BE2C (cell line): ENCODE results near the gene PPFIBP1.

Experiments
- DNase-seq: peaks from one replicate; pipeline ENCODE4 v3.0.0-alpha.2; 2020
- H3K27me3 ChIP-seq: fragments of 250-450 bp; sonication (Bioruptor Pico); 2 replicates; pipeline ENCODE4 v1.5.1; 2020; ENCODE audit warnings: mild to moderate bottlenecking
- H3K36me3 ChIP-seq: fragments of 250-450 bp; sonication (Bioruptor Pico); 2 replicates; pipeline ENCODE4 v1.5.1; 2020; ENCODE audit warnings: mild to moderate bottlenecking
- H3K4me1 ChIP-seq: fragments of 250-450 bp; sonication (Bioruptor Pico); 2 replicates; pipeline ENCODE4 v1.5.1; 2020
- H3K4me3 ChIP-seq: 2 replicates; pipeline ENCODE4 v1.5.1; 2011; ENCODE audit warnings: low read depth, low read length
- H3K9me3 ChIP-seq: fragments of 250-450 bp; sonication (Bioruptor Pico); 2 replicates; pipeline ENCODE4 v1.5.1; 2020
- TF ChIP-seq, protein P1 (sequence below): IDR thresholded peaks from 2 replicates; pipeline ENCODE4 v1.5.1; 2012; ENCODE audit warnings: mild to moderate bottlenecking, low read depth, low read length

PPFIBP1 gene

DNA sequence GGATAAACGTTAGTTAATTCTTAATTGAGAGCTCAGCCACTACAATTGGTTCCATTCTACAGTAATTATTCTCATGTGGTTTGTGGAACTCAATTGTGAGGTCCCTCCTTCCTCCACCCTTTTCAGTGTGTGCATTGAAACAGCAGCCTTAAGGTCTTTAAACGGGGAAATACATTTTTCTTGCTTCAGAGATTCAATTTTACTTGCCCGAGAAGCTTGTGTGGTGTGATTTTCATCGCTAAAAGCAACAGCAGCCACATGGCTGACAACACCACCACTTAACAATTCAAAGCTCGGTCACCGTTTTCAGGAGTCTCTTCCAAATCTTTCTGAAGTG lies 733 bp upstream of the PPFIBP1 start:
- peaks cover 26% of the 10 kb centered on the region for H3K4me1 ChIP-seq
- no peaks in the 10 kb centered on the region for H3K27me3 ChIP-seq
- no peaks in the 10 kb centered on the region for H3K9me3 ChIP-seq
- TF ChIP-seq, protein P1, sequence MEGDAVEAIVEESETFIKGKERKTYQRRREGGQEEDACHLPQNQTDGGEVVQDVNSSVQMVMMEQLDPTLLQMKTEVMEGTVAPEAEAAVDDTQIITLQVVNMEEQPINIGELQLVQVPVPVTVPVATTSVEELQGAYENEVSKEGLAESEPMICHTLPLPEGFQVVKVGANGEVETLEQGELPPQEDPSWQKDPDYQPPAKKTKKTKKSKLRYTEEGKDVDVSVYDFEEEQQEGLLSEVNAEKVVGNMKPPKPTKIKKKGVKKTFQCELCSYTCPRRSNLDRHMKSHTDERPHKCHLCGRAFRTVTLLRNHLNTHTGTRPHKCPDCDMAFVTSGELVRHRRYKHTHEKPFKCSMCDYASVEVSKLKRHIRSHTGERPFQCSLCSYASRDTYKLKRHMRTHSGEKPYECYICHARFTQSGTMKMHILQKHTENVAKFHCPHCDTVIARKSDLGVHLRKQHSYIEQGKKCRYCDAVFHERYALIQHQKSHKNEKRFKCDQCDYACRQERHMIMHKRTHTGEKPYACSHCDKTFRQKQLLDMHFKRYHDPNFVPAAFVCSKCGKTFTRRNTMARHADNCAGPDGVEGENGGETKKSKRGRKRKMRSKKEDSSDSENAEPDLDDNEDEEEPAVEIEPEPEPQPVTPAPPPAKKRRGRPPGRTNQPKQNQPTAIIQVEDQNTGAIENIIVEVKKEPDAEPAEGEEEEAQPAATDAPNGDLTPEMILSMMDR: no peak
- no peaks in the 10 kb centered on the region; the same call in 1 of the 2 replicates for H3K36me3 ChIP-seq
- no peak for DNase-seq
- H3K4me3 ChIP-seq: peak overlapping the region; percentile 83

DNA sequence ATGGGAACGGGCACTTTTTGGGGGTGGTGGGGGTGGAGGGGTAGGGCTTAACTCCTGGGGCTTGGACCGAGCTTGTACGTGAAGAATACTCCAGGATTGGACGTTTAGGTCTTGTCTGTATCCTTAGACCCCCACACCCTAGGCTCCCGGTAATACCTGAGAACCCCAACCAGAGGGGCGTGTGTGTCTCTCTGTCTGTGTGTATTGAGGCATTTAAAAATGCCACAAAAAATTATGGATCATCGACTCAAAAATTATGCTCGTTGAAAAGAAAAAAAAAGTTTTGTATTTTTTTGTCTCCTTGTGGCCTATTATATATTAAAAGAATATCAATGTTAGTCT lies 459 bp downstream of the PPFIBP1 start:
- Histone ChIP-seq H3K27me3 (no peaks in the 10 kb centered on the region), H3K4me1 (peaks cover 17% of the 10 kb centered on the region), H3K4me3 (peak overlapping the region; percentile 83), H3K36me3 (no peaks in the 10 kb centered on the region; the same call in 1 of the 2 replicates), H3K9me3 (no peaks in the 10 kb centered on the region)
- DNase-seq: no peak
- TF ChIP-seq, protein P1: no peak

DNA sequence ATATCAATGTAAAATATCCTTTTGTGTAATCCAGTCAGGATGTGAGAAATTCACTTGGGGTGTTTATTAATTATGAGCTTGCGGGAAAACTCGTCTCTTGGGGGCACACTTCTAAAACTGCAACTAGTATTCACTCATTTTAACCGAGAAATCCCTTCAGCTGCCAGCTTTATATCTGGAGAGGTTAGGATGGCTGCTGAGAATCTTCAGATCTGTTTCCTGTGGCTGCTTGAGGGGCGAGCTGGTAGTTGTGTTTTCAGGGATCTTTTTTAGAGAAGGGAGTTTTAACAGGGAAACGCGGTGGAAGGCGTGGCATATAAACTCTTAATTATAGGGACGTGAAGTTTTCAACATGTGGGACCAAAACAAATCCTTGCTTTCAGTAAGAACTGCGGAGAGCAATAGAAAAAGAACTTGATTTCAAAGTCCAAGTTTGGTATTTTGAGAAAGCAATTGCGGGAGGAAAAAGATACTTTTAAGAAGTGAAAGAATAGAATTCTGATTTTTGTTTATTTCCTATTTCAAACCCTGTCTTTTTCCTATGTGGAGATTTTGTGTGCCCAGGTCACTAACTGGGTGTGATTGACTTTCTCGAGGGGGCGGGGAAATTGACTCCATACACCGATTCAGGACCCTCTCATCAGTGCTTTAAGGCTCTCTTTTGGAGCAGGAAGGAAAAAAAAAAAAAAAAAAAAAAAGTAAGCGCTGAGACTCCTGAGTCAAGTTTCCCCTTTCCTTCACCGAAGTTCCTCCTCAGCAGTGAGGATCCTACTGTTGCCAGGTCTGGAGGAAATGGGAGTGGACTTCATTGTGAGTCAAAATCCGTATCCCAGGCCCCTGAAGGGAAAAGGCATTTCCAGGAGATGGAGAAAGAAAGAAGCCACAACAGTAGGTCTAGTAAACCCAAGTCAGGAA lies 1.1 kb downstream of the PPFIBP1 start:
- H3K4me3 ChIP-seq: peak overlapping the region; percentile 83

DNA sequence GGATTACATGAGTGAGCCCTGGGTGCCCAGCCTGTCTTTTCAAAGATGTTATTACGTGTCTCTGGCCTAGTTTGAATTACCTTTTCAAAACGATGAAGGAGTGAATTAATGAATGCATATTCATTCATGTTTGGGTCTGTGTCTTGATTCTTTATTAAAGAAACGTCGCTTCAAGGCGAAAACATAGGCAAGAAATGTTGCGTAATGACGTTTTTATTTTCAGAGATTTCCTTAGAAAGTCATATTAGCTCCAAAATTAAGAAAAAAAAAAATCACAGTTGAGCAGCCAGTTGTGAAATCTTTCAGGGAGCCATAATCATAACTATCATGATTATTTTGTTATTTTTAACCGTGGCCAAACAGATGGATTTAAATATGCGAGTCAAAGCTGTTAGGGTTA lies 3.5 kb downstream of the PPFIBP1 start:
- no peaks in the 10 kb centered on the region for H3K9me3 ChIP-seq
- no peaks in the 10 kb centered on the region; the same call in 1 of the 2 replicates for H3K36me3 ChIP-seq
- DNase-seq: no peak
- TF ChIP-seq, protein P1: no peak
- H3K4me3 ChIP-seq: no peak overlapping the region
- H3K4me1 ChIP-seq: no peaks in the 10 kb centered on the region
- no peaks in the 10 kb centered on the region for H3K27me3 ChIP-seq

More for the DNA sequence above, 1.1 kb downstream of the PPFIBP1 start:
- no peaks in the 10 kb centered on the region for H3K27me3 ChIP-seq
- H3K4me1 ChIP-seq: peaks cover 16% of the 10 kb centered on the region
- no peaks in the 10 kb centered on the region; the same call in 1 of the 2 replicates for H3K36me3 ChIP-seq
- no peak for DNase-seq
- TF ChIP-seq, protein P1: no peak
- no peaks in the 10 kb centered on the region for H3K9me3 ChIP-seq

DNA sequence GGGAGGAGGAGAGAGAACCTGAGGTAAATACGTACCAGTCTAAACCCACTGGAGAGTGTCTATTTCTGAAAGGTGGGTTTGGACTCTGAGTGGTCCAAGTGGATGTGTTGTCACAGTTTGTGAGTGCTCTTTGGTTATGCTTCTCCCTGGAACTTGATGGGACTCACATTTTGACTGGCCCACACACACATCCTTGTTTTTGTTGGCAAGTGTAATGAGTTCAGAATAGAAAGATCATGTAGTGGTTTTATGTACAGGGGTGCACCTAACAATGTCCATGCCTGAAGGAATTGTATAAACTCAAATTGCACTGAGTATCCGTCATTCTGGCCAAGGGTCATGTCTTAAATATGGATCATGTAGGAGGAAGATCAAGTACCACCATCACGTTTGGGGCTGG lies 4.8 kb downstream of the PPFIBP1 start:
- no peak for DNase-seq
- no peak overlapping the region for H3K4me3 ChIP-seq
- no peaks in the 10 kb centered on the region for H3K4me1 ChIP-seq
- no peaks in the 10 kb centered on the region; the same call in none of the 2 replicates for H3K36me3 ChIP-seq
- no peaks in the 10 kb centered on the region for H3K27me3 ChIP-seq
- H3K9me3 ChIP-seq: no peaks in the 10 kb centered on the region
- TF ChIP-seq, protein P1: no peak
